ENCODE results near the gene OR10G7.
A peak's percentile ranks its signal among the peaks of the same experiment; 100 is the strongest.

OR10G7 gene

GRCh38 chr11:124041254-124041653, at the start of gene OR10G7:
TSS of gene OR10G7 (minus strand) at chr11:124041325. CDS start at chr11:124039001, 2,324 bp downstream.
- FAIRE-seq = no peak

GRCh38 chr11:124085997-124086846, 45.1 kb upstream of the OR10G7 start:
- no peak for FAIRE-seq

GRCh38 chr11:124085583-124085982, 44.5 kb upstream of the OR10G7 start:
- no peak for FAIRE-seq

- FAIRE-seq = no peak
Measured at GRCh38 chr11:124082371-124082770, 41.2 kb upstream of the OR10G7 start.

GRCh38 chr11:124081483-124081882, 40.4 kb upstream of the OR10G7 start:
- no peak for FAIRE-seq

GRCh38 chr11:124080327-124081001, 39.3 kb upstream of the OR10G7 start:
- FAIRE-seq = no peak

- FAIRE-seq = no peak
Measured at GRCh38 chr11:124079631-124080326, 38.7 kb upstream of the OR10G7 start.

- no peak for FAIRE-seq
Measured at GRCh38 chr11:124078591-124078990, 37.5 kb upstream of the OR10G7 start.

- no peak for FAIRE-seq
Measured at GRCh38 chr11:124077266-124077665, 36.1 kb upstream of the OR10G7 start.

- FAIRE-seq = no peak
Measured at GRCh38 chr11:124075841-124076651, 34.9 kb upstream of the OR10G7 start.

- FAIRE-seq = no peak
Measured at GRCh38 chr11:124075492-124075840, 34.3 kb upstream of the OR10G7 start.

GRCh38 chr11:124074554-124074953, 33.4 kb upstream of the OR10G7 start:
- no peak for FAIRE-seq

- FAIRE-seq = no peak
Measured at GRCh38 chr11:124072147-124072546, 31.0 kb upstream of the OR10G7 start.

GRCh38 chr11:124071623-124071948, 30.5 kb upstream of the OR10G7 start:
- no peak for FAIRE-seq

- FAIRE-seq = peak; percentile 86
Measured at GRCh38 chr11:124070915-124071622, 29.9 kb upstream of the OR10G7 start.

- peak; percentile 15 for FAIRE-seq
Measured at GRCh38 chr11:124069429-124070401, 28.6 kb upstream of the OR10G7 start.

GRCh38 chr11:124068601-124069110, 27.5 kb upstream of the OR10G7 start:
- FAIRE-seq = no peak

GRCh38 chr11:124052966-124053365, 11.8 kb upstream of the OR10G7 start:
- no peak for FAIRE-seq

- no peak for FAIRE-seq
Measured at GRCh38 chr11:124050748-124051147, 9.6 kb upstream of the OR10G7 start.

- FAIRE-seq = no peak
Measured at GRCh38 chr11:124043420-124043819, 2.3 kb upstream of the OR10G7 start.

GRCh38 chr11:124039557-124039956, 1.6 kb downstream of the OR10G7 start:
- FAIRE-seq = no peak

Measured in G401.6 (cell line).